GM19099 (cell line): Measurements from ENCODE around the gene DMAC2L.

Experiments used
- POLR2A ChIP-seq: IDR thresholded peaks from 3 replicates; pipeline ENCODE4 v1.6.1; 2011; ENCODE audit warnings: low read depth; ENCODE audit not compliant: insufficient read length; ENCODE audit errors: extremely low read depth

The DMAC2L gene

GRCh38 chr14:50343434-50343833 lies 31.3 kb downstream of the DMAC2L start:
- TF ChIP-seq POLR2A, result no peak

- TF ChIP-seq POLR2A, result no peak
These were observed 32.1 kb downstream of the DMAC2L start for GRCh38 chr14:50344116-50344775.

DNA sequence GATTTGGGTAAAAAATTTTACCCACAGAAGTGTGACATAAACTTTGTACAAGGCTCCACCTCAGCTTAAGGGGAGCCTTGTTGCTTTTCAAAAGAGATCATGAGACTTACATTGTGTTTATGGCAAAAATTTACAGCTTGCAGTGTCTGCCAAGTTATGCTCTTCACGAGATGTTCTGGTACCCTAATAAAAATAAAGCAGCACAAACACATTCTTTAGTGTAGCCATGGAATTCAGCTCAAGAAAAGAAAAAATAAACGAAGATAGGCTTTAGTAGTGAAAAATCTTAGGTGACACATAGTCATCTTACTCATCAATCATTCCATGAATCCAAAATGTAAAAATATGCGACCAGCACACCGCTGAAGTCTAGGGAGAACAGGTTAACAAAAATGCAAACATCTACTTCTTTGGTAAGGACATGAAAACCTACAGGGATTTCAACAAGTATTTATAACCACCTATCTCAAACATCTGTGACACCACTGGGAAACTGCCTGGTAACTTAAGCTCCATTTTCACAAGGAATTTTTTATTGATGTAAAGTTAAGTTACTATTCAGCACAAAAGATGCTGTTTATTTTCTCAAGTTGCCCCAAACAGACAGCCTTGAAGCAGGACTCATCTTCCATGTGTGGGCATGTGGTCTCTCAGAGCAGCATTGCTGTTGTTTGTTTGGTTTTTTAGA lies 32.9 kb downstream of the DMAC2L start:
- TF ChIP-seq POLR2A, result no peak

DNA sequence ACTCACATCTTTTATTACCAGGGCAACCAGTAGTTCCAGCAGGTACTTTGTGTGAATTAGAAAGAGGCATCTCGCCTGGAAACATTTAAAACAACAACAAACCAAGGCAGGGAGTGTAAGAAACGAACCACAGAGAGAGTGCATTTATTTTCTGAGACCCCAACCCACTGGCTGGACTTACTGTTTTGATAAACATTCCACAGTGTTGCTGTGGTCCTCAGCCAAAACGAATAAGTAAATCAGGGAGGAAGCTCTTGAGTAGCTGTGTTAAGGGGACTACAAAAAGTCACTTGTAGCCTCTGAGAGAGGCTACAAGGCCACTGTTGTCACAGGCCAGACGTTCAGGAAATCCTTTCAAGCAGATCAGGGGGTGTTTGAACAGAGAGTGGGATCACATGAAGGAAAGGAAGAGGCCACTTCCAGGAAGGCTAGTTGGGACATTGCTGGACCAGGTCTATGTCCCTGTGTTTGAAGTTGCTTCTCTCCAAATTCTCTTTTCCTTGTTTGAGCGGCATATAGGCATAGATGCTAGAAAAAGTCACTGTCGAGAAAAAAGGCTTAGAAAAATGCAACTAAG lies 33.8 kb downstream of the DMAC2L start:
- no peak for TF ChIP-seq POLR2A

- TF ChIP-seq POLR2A, result no peak
These were observed 35.4 kb downstream of the DMAC2L start for GRCh38 chr14:50347521-50347920.

GRCh38 chr14:50348933-50349332 lies 36.8 kb downstream of the DMAC2L start:
- TF ChIP-seq POLR2A, result no peak

GRCh38 chr14:50350975-50351374 lies 38.9 kb downstream of the DMAC2L start:
- no peak for TF ChIP-seq POLR2A

- TF ChIP-seq POLR2A, result no peak
These were observed 40.5 kb downstream of the DMAC2L start for GRCh38 chr14:50352584-50352983.

DNA sequence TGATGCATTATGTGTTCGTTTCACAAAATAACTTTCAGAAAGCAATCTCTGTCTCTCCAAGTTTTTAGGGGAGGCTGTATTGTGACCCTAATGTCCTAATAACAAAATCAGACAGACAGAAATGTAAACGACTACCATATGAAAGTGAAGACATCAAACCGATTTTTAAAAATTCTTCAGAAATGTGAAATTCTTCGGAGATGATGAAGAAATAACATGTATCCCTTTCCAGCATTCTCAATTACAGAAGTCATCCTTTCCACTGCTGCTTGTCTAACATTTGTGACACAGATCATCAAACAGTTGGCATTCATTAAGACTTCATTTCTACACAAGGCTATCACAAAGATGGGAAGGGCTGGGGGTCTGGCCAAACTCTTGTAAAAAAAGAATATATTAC lies 41.0 kb downstream of the DMAC2L start:
- no peak for TF ChIP-seq POLR2A

- no peak for TF ChIP-seq POLR2A
These were observed 42.4 kb downstream of the DMAC2L start for GRCh38 chr14:50354527-50354926.

DNA sequence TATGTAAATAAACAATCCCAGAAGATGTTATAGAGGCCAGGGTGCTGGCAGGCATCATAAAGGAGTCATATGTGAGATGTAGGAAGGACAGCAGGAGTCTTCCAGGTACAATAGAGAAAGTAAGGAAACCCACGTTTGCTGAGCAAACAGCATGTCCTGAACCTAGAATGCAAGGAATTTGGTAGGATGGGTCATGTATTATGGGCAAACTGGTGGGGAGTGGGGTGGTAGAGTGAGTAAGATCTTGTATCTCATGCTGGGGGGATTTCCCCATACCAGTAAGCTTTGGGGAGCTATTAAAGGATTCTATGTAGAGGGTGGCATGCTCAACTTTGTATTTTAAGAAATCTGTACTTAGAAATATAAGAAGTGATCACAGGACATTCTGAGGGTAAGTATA lies 43.6 kb downstream of the DMAC2L start:
- TF ChIP-seq POLR2A, result no peak

DNA sequence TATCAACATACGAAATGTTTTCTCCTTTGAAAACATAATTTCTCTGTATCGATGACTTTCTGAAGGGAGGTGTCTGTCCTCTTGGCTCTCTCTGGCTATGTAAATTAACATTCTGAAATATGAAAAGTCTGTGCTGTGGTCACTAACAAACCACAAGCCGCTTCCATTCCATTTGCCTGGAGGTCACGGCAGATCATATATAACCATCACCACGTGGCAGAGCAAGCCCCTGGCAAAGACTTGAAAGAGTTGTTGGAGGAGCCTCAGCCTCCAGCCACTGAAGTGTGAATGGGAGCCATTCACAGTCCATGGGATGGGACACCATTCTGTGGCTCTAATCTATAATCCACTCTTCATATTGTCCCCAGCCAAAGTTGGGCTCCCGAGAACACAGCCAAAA lies 45.0 kb downstream of the DMAC2L start:
- no peak for TF ChIP-seq POLR2A

GRCh38 chr14:50357753-50358395 lies 45.8 kb downstream of the DMAC2L start:
- TF ChIP-seq POLR2A, result no peak

- TF ChIP-seq POLR2A, result no peak
These were observed 47.5 kb downstream of the DMAC2L start for GRCh38 chr14:50359631-50360030.

DNA sequence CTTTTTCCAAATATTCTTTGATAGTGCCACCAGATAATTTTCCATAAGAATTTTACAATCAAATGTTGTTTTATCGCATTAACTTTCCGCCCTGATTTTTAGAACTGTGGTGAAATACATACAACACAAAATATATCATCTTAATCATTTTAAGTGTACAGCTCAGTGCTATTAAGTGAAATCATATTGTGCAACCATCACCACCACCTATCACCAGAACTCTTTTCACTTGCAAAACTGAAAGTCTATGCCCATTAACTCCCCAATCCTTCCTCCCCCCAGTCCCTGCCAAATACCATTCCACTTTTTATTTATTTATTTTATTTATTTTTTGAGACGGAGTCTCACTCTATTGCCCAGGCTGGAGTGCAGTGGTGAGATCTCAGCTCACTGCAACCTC lies 48.0 kb downstream of the DMAC2L start:
- no peak for TF ChIP-seq POLR2A

DNA sequence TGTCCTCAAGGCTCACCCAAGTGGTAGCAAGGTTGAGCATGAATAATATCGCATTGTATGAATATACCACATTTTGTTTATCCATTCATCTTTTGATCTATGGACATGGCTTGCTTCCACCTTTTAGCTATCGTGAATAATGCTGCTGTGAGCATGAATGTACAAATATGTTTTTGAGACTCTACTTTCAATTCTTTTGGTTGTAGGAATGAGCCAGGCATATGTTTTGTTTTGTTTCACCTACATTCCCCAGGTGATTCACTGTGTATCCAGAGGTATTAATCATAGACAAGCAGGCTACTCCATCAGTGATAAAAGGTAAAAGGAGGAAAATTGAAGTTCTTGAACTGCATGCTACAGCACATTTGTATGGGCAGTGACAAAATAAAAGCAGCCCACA lies 48.7 kb downstream of the DMAC2L start:
- no peak for TF ChIP-seq POLR2A
